Transverse colon (tissue), 4 donors: Measurements from ENCODE around the gene DAGLB. TPM values are rescaled to one million over a fixed set of nuclear protein-coding genes. Genes with fewer than 3 reads are reported as not detected.

Source experiments
- DNase-seq: peaks from one replicate; pipeline ENCODE4 v3.0.0-alpha.2; 2019
- H3K27ac ChIP-seq, 4 donors: fragments of 200-600 bp; sonication (generic); 2 replicates each; pipeline ENCODE4 v1.5.1; 2016 to 2018; ENCODE audit warnings: inconsistent platforms in 4 of 4
- H3K27me3 ChIP-seq: fragments of 200-600 bp; sonication (generic); 2 replicates; pipeline ENCODE4 v1.5.1; 2017; ENCODE audit warnings: inconsistent platforms
- H3K36me3 ChIP-seq, 4 donors: fragments of 200-600 bp; sonication (generic); 2 replicates each; pipeline ENCODE4 v1.5.1; 2017 to 2019; ENCODE audit warnings: inconsistent platforms in 4 of 4
- H3K4me1 ChIP-seq, 4 donors: fragments of 200-600 bp; sonication (generic); 2 replicates each; pipeline ENCODE4 v1.5.1; 2017 to 2020; ENCODE audit warnings: inconsistent platforms in 4 of 4
- H3K4me3 ChIP-seq, 4 donors: fragments of 200-600 bp; sonication (generic); 1 replicate in 1 of 4; 2 replicates in 3 of 4; pipeline versions ENCODE4 v1.5.1 to v1.6.1; 2017 to 2019; ENCODE audit warnings: inconsistent platforms in 4 of 4
- H3K9me3 ChIP-seq, 2 donors: fragments of 200-600 bp; sonication (generic); 2 replicates each; pipeline ENCODE4 v1.5.1; 2017 to 2019; ENCODE audit warnings: inconsistent platforms in 2 of 2
- CTCF ChIP-seq, 5 experiments: fragments of 200-600 bp in 3 of 5; fragments of 450-650 bp in 2 of 5; sonication (generic) in 3 of 5; IDR thresholded peaks; 1 replicate in 2 of 5; 2 replicates in 3 of 5; pipeline ENCODE4 v1.5.1; 2016 to 2017; ENCODE audit warnings: antibody characterized with exemption in 5 of 5, inconsistent platforms in 3 of 5, mild to moderate bottlenecking in 2 of 5, moderate library complexity in 1 of 5
- EP300 ChIP-seq: sonication (generic); formaldehyde crosslinking; IDR thresholded peaks from one replicate; pipeline ENCODE4 v1.6.1; 2017; ENCODE audit warnings: antibody characterized with exemption, low read depth
- POLR2A ChIP-seq: fragments of 450-650 bp; IDR thresholded peaks from one replicate; pipeline ENCODE4 v1.6.1; 2016; ENCODE audit warnings: antibody characterized with exemption, mild to moderate bottlenecking, moderate library complexity
- POLR2AphosphoS5 ChIP-seq, 3 donors: sonication (generic); formaldehyde crosslinking; IDR thresholded peaks; one replicate each; pipeline ENCODE4 v1.6.1; 2016; ENCODE audit warnings: antibody characterized with exemption in 3 of 3
- WGBS, 2 donors: methylation state at CpG; one replicate each; pipeline ENCODE4 v1.1.5; 2018; ENCODE audit warnings: low coverage in 1 of 2; 5-methylcytosine and 5-hydroxymethylcytosine counted together
- in situ Hi-C, 4 donors: fragments of 200-750 bp; cut with MboI; loops; one replicate each; pipeline versions ENCODE4 v1.15.0 to v1.15.1; 2017; ENCODE audit warnings: low sequenced_read_pairs in 3 of 4, low pct_ligation_motif_present in 1 of 4, low pct_unique_long_range_greater_than_20kb in 1 of 4
- intact Hi-C: fragments of 100-400 bp; cut with DNase I; formaldehyde crosslinking; loops from one replicate; pipeline ENCODE4 v1.15.1; 2023; ENCODE audit warnings: low total_unique reads
- total RNA-seq, 4 donors: library from RNA; depleted of rRNA; stranded (reverse); fragments of >200 nt; gene quantifications; one replicate each; pipeline ENCODE4 v1.1.0, GENCODE V29; 2016

DAGLB gene
- total RNA-seq, 4 donors from 2014 or later: 5.2 to 59.1 (median 24.3) TPM

- H3K4me1 ChIP-seq: no peaks in the 10 kb centered on the region
- WGBS, 2 donors: 96 to 100% methylated on average over 1 to 4 of the region's 4 CpGs
- TF ChIP-seq POLR2A (no peak), POLR2AphosphoS5 (IDR thresholded peaks at IDR 0.05) (no peak), CTCF (IDR thresholded peaks at IDR 0.05) (no peak), EP300 (no peak)
- H3K9me3 ChIP-seq: no peaks in the 10 kb centered on the region
- no peaks in the 10 kb centered on the region for H3K27me3 ChIP-seq
- DNase-seq: no peak
- H3K36me3 ChIP-seq: peaks cover 0 to 84% (median 35%) of the 10 kb centered on the region in 4 donors
- no peak overlapping the region for H3K27ac ChIP-seq
- intact Hi-C loops: no loop called here
- in situ Hi-C loops: no loop called here
- no peak overlapping the region for H3K4me3 ChIP-seq
Observed at GRCh38 chr7:6407434-6407833, 40.3 kb downstream of the DAGLB start.

- in situ Hi-C loops (no loop called here), intact Hi-C loops (no loop called here)
- no peak overlapping the region for H3K4me3 ChIP-seq
- no peak for TF ChIP-seq CTCF (IDR thresholded peaks at IDR 0.05)
- TF ChIP-seq POLR2A: no peak
- no peak for TF ChIP-seq POLR2AphosphoS5 (IDR thresholded peaks at IDR 0.05)
- no peak for TF ChIP-seq EP300
- H3K27ac ChIP-seq: no peak overlapping the region
- H3K36me3 ChIP-seq: peaks cover 0 to 80% (median 31%) of the 10 kb centered on the region in 4 donors
- DNase-seq: no peak
- 81 to 88% methylated on average over 5 of the region's 5 CpGs for WGBS, 2 donors
- H3K9me3 ChIP-seq: no peaks in the 10 kb centered on the region
- H3K27me3 ChIP-seq: no peaks in the 10 kb centered on the region
- H3K4me1 ChIP-seq: no peaks in the 10 kb centered on the region
Observed at GRCh38 chr7:6406121-6406520, 41.6 kb downstream of the DAGLB start.

- intact Hi-C loops: no loop called here
- H3K36me3 ChIP-seq: peaks cover 0 to 74% (median 22%) of the 10 kb centered on the region in 4 donors
- TF ChIP-seq EP300 (no peak), POLR2A (no peak), CTCF (IDR thresholded peaks at IDR 0.05) (no peak), POLR2AphosphoS5 (IDR thresholded peaks at IDR 0.05) (no peak)
Observed at GRCh38 chr7:6403907-6404306, 43.8 kb downstream of the DAGLB start.

GRCh38 chr7:6402741-6403140 lies 45.0 kb downstream of the DAGLB start:
- Histone ChIP-seq H3K27me3 (no peaks in the 10 kb centered on the region), H3K36me3 (peaks cover 0 to 62% (median 19%) of the 10 kb centered on the region in 4 donors), H3K9me3 (no peaks in the 10 kb centered on the region), H3K4me3 (no peak overlapping the region), H3K27ac (no peak overlapping the region), H3K4me1 (peaks cover 2 to 27% (median 16%) of the 10 kb centered on the region in 4 donors)
- 92 to 100% methylated on average over 1 to 13 of the region's 13 CpGs for WGBS, 2 donors
- TF ChIP-seq POLR2A: no peak
- no peak for TF ChIP-seq POLR2AphosphoS5 (IDR thresholded peaks at IDR 0.05)
- TF ChIP-seq CTCF (IDR thresholded peaks at IDR 0.05): no peak
- TF ChIP-seq EP300: no peak
- in situ Hi-C loops (no loop called here), intact Hi-C loops (no loop called here)
- no peak for DNase-seq

More at GRCh38 chr7:6403907-6404306, 43.8 kb downstream of the DAGLB start:
- in situ Hi-C loops: no loop called here
- 71 to 84% methylated on average over 2 to 7 of the region's 7 CpGs for WGBS, 2 donors
- no peaks in the 10 kb centered on the region for H3K9me3 ChIP-seq
- no peaks in the 10 kb centered on the region for H3K27me3 ChIP-seq
- no peak for DNase-seq
- H3K4me1 ChIP-seq: peaks cover 0 to 16% (median 9%) of the 10 kb centered on the region in 4 donors
- no peak overlapping the region for H3K27ac ChIP-seq
- no peak overlapping the region for H3K4me3 ChIP-seq
